OCI-LY3 (cell line): Measurements from ENCODE around the gene EFHD1.

ENCODE experiments used
- H2AFZ ChIP-seq: fragments of 200-600, 300-600 bp; shearing (Covaris generic); 2 replicates; pipeline ENCODE4 v1.6.0; 2014; ENCODE audit warnings: antibody characterized with exemption, low read depth, low read length
- H3K27ac ChIP-seq: fragments of 200-600, 300-600 bp; sonication (generic); 2 replicates; pipeline ENCODE4 v1.5.1; 2014; ENCODE audit warnings: mild to moderate bottlenecking, low read length, moderate library complexity, mixed read lengths
- H3K27me3 ChIP-seq: fragments of 200-600, 300-600 bp; sonication (generic); 2 replicates; pipeline ENCODE4 v1.6.1; 2014; ENCODE audit warnings: low read depth, low read length, mixed read lengths
- H3K36me3 ChIP-seq: fragments of 200-600, 300-600 bp; sonication (generic); replicated peaks from 2 replicates; pipeline ENCODE3; 2014; ENCODE audit warnings: low read depth, low read length, mixed read lengths
- H3K4me1 ChIP-seq: fragments of 300-600, 200-600 bp; sonication (generic); 2 replicates; pipeline ENCODE4 v1.6.1; 2014; ENCODE audit warnings: low read length, mixed read lengths
- H3K4me2 ChIP-seq: fragments of 200-600, 300-600 bp; sonication (generic); 2 replicates; pipeline ENCODE4 v1.6.1; 2014; ENCODE audit warnings: low read length, mixed read lengths
- H3K4me3 ChIP-seq: fragments of 300-600, 200-600 bp; sonication (generic); 2 replicates; pipeline ENCODE4 v1.5.1; 2014; ENCODE audit warnings: antibody characterized with exemption, mild to moderate bottlenecking, low read length, moderate library complexity
- H3K79me2 ChIP-seq: fragments of 300-600, 200-600 bp; shearing (Covaris generic); 2 replicates; pipeline ENCODE4 v1.6.1; 2014; ENCODE audit warnings: mild to moderate bottlenecking, low read length, mixed read lengths
- H3K9ac ChIP-seq: fragments of 300-600, 200-600 bp; shearing (Covaris generic); 2 replicates; pipeline ENCODE4 v1.6.0; 2014; ENCODE audit warnings: mild to moderate bottlenecking, low read length, moderate library complexity
- H3K9me3 ChIP-seq: fragments of 200-600, 300-600 bp; shearing (Covaris generic); 2 replicates; pipeline ENCODE4 v1.6.1; 2014; ENCODE audit warnings: low read length, mixed read lengths; ENCODE audit not compliant: insufficient read depth
- H4K20me1 ChIP-seq: fragments of 200-600, 300-600 bp; sonication (generic); 2 replicates; pipeline ENCODE4 v1.6.1; 2016; ENCODE audit warnings: low read length, mixed read lengths; ENCODE audit not compliant: insufficient read depth
- EZH2phosphoT487 ChIP-seq: fragments of 200-600 bp; shearing (Covaris generic); IDR thresholded peaks from 2 replicates; pipeline ENCODE4 v1.6.1; 2018; ENCODE audit warnings: antibody characterized with exemption, mixed run types, low read depth
- TF ChIP-seq, protein P1 (sequence below): fragments of 200-600, 300-600 bp; sonication (generic); IDR thresholded peaks from 2 replicates; pipeline ENCODE4 v1.5.1; 2014; ENCODE audit warnings: antibody characterized with exemption, low read length, low read depth

Gene EFHD1

DNA sequence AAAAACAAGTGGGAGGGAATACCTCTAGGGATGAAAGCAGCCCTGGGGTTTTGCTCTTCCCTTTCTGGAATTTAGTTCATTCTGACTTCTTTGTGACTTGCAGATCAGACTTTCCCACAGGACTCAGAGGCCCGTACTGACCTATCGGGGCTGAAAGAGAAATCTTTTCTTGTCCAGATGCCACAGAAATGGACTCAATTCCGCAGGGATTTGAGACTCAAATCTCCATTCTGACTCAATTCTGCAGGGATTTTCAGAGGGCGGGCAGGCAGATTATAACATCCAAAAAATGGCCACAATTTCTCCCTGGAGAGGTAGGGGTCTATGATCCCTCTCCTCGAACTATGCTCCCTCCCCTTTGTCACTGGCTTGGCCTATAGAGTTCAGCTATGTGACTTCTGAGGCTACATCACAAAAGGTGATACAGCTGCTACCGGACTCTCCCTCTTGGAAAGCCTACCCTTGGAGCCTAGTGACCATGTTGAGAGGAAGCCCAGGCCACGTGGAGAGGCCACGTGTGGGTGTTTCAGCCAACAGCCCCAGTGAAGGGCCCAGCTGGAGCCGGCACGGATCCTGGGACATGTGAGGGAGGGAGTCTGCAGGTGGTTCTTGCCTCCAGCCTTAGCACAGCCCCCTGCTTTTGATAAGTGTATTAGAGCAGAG lies 4.8 kb upstream of the EFHD1 start:
- Histone ChIP-seq H3K36me3 (no peaks in the 10 kb centered on the region), H4K20me1 (no peaks in the 10 kb centered on the region), H3K27ac (no peak overlapping the region), H3K4me2 (no peak overlapping the region), H3K9me3 (no peaks in the 10 kb centered on the region), H2AFZ (no peak overlapping the region), H3K27me3 (no peaks in the 10 kb centered on the region), H3K4me3 (no peak overlapping the region), H3K79me2 (no peaks in the 10 kb centered on the region), H3K9ac (no peak overlapping the region), H3K4me1 (no peaks in the 10 kb centered on the region)
- TF ChIP-seq, protein P1, sequence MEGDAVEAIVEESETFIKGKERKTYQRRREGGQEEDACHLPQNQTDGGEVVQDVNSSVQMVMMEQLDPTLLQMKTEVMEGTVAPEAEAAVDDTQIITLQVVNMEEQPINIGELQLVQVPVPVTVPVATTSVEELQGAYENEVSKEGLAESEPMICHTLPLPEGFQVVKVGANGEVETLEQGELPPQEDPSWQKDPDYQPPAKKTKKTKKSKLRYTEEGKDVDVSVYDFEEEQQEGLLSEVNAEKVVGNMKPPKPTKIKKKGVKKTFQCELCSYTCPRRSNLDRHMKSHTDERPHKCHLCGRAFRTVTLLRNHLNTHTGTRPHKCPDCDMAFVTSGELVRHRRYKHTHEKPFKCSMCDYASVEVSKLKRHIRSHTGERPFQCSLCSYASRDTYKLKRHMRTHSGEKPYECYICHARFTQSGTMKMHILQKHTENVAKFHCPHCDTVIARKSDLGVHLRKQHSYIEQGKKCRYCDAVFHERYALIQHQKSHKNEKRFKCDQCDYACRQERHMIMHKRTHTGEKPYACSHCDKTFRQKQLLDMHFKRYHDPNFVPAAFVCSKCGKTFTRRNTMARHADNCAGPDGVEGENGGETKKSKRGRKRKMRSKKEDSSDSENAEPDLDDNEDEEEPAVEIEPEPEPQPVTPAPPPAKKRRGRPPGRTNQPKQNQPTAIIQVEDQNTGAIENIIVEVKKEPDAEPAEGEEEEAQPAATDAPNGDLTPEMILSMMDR, result no peak
- TF ChIP-seq EZH2phosphoT487, result no peak

DNA sequence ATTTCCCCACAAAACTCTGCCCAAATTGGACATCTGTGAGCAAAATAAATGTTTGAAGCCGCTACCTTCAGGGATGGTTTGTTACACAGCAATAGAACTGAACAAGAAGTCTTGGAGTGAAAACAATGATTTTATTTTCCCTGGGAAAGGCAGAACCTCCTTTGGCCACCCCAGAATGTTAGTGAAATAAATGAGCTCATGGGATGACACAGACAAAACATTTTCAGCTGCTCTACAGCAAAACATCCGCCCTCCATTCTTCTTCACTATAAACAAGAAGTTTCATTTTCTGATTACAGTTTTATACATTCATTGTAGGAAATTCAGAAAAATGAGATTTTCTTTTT lies 4.3 kb upstream of the EFHD1 start:
- TF ChIP-seq, protein P1, result no peak
- TF ChIP-seq EZH2phosphoT487, result no peak
- Histone ChIP-seq H3K27ac (no peak overlapping the region), H4K20me1 (no peaks in the 10 kb centered on the region), H3K4me2 (no peak overlapping the region), H3K4me1 (no peaks in the 10 kb centered on the region), H2AFZ (no peak overlapping the region), H3K27me3 (no peaks in the 10 kb centered on the region), H3K4me3 (no peak overlapping the region), H3K9ac (no peak overlapping the region), H3K9me3 (no peaks in the 10 kb centered on the region), H3K79me2 (no peaks in the 10 kb centered on the region), H3K36me3 (no peaks in the 10 kb centered on the region)

DNA sequence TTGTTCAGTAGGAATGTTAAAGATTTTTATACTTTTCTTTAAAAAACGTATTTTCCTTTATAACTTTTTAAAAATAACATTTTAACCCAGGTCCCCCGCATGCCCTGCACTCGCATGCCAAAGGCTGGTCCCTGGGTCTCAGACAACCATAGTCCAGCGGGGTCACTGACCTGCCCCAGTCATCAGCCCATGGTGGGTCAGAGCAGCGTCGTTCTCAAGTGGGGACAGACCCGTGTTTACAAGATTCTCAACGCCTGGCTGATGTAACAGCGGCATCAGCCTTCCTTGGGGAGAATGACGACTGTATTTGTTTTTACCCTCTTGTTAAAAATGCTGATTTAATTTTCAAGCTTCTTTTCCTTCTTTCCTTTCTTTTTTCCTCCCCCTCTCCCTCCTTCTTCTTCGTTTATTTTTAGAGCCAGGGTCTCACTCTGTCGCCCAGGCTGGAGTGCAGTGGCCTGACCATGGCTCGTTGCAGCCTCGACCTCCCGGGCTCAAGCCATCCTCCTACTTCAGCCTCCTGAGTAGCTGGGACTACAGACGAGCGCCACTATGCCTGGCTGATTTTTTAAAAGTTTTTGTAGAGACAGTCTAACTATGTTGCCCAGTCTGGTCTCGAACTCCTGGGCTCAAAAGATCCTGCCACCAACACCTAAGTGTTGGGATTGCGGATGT lies 1.0 kb upstream of the EFHD1 start:
- no peak for TF ChIP-seq EZH2phosphoT487
- TF ChIP-seq, protein P1, result no peak
- no peak overlapping the region for H2AFZ ChIP-seq
- H4K20me1 ChIP-seq, result no peaks in the 10 kb centered on the region
- H3K27me3 ChIP-seq, result no peaks in the 10 kb centered on the region
- no peaks in the 10 kb centered on the region for H3K4me1 ChIP-seq
- no peak overlapping the region for H3K9ac ChIP-seq
- no peak overlapping the region for H3K27ac ChIP-seq
- no peaks in the 10 kb centered on the region for H3K79me2 ChIP-seq
- no peaks in the 10 kb centered on the region for H3K9me3 ChIP-seq
- no peaks in the 10 kb centered on the region for H3K36me3 ChIP-seq
- no peak overlapping the region for H3K4me3 ChIP-seq
- H3K4me2 ChIP-seq, result no peak overlapping the region

DNA sequence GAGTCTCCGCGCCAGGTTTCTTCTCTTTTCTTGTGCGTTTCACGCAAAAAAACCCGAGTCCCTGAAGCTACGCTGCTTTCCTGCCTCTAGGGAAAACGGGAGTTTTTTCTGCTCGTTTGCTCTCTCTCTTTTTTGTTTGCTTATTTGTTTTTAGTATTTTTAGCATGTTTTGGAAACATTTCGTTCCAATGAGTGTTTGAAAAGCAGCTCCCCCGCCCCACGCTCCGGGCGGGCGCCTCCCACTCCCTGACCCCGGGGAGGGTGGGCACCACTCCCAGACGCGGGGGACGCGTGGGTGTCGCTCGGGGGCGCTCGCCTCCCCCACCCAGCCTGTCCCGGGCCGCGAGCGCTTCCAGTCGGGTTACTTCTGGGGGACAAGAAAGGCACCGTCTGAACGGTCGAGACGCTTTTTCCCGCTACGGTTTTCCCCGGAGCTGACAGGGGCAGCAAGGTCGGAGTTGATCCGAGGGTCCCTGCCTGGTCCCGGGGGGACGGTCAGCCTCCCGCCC lies 446 bp upstream of the EFHD1 start:
- Histone ChIP-seq H3K9me3 (no peaks in the 10 kb centered on the region), H3K4me3 (no peak overlapping the region), H3K79me2 (no peaks in the 10 kb centered on the region), H3K9ac (no peak overlapping the region), H3K27me3 (no peaks in the 10 kb centered on the region), H3K4me1 (no peaks in the 10 kb centered on the region), H3K4me2 (no peak overlapping the region), H3K27ac (no peak overlapping the region), H2AFZ (no peak overlapping the region), H3K36me3 (no peaks in the 10 kb centered on the region), H4K20me1 (no peaks in the 10 kb centered on the region)
- no peak for TF ChIP-seq EZH2phosphoT487
- TF ChIP-seq, protein P1, result no peak
